NCI-H69 (cell line): ENCODE results near the gene SLC7A6OS.

Source experiments
- DNase-seq: peaks from one replicate; lab custom pipeline; 2025; lab: John Stamatoyannopoulos, UW

SLC7A6OS gene

DNA sequence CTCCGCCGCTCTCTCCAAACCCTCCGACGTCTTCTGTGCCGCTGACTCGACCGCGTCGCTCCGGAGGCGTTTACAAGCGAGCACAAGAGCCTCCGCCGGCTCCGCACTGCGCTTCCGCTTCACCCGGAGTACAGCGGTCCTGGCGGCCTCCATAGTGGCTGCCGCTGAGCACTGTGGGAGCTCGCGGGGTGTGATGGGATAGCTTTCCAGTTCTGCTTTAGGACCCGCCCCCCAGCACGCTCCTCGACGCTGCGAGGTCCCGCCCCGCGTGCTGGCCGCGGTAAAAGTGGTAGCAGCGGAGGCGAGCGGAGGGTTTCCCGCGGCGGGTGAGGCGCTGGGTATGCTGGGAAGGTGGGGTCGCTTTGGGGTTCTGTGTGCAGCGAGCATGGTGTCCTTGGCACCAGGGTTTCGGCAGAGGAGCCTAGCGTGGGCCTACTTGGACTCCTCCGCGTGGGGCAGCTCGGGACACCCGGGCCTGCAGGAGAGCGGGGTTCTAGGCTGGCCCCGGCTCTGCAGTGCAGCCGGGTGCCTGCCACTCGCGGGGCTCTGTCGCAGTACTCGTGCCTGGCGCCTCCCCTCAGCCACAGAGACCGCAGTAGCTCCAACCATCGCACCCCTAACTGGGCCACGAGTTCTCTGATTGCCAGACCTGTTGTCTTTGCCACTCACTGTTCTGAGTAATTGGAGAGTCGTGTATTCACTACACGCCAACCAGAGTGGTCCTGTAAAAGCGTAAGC, at the start of gene SLC7A6OS, which contains the start of gene PRMT7:
Gene SLC7A6OS (minus strand): TSS at position 173 of the 738 bp plus-strand sequence. CDS start 20 bp downstream, at position 153.
Gene PRMT7 (plus strand): TSS at position 246 of the 738 bp plus-strand sequence. CDS start 4,961 bp downstream, outside the sequence.
- peak; percentile 92 for DNase-seq

- DNase-seq = no peak
These were observed 48.8 kb upstream of the SLC7A6OS start for GRCh38 chr16:68359398-68360191.

DNA sequence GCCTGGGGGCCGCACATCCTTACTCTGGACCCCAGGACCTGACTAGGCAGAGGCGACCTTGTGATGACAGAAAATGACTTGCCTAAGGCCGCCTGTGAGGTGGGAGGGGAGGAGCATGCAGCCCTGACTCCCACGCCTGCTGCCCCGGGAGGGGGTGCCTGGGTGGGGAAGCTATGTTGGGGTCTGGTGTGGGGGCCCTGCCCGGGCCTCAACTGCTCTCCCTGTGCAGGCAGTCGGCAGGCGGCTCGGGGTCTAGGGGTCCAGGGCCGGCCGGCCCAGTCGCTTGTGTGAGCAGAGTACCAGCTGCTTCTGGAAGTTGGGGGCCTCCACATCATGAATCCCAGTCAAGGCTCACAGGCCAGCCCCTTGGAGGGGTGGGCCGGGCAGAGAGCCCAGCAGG, 48.2 kb upstream of the SLC7A6OS start:
- DNase-seq = no peak

- no peak for DNase-seq
These were observed 47.2 kb upstream of the SLC7A6OS start for GRCh38 chr16:68357923-68358322.

GRCh38 chr16:68357521-68357922, 46.8 kb upstream of the SLC7A6OS start:
- DNase-seq = no peak

GRCh38 chr16:68356919-68357286, 46.2 kb upstream of the SLC7A6OS start:
- no peak for DNase-seq

DNA sequence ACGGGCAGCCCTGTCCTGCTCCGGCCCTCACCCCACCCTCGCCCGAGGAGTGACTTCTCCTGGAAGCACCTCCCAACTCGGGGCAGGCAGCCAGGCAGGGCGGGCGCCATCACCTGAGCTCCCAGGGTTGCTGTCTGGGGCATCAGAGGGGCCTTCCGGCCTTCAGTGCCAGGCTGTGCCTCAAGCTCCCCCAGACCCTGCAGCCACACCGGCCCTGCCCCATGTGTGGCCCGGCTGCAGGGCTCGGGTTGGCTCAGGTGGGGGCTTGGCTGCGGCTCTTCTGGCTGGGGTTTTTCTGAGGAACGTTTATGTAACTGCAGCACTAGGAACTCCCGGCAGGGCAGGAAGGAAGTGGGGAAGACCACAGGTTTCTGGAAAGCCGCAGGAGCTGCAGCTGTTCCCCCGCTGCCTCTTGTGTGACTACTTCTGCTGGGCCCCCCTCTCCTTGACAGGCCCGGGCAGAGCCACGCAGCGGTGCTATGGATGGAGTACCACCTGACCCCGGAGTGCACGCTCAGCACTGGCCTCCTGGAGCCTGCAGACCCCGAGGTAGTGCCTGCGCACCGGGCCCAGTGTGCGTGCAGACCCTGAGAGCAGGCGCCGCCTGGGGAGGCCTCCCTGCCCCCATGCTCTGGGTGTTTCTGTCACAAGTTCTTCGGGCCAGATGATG, 45.6 kb upstream of the SLC7A6OS start:
- no peak for DNase-seq

- no peak for DNase-seq
These were observed 44.9 kb upstream of the SLC7A6OS start for GRCh38 chr16:68355447-68356248.

- no peak for DNase-seq
These were observed 44.1 kb upstream of the SLC7A6OS start for GRCh38 chr16:68354816-68355215.

DNA sequence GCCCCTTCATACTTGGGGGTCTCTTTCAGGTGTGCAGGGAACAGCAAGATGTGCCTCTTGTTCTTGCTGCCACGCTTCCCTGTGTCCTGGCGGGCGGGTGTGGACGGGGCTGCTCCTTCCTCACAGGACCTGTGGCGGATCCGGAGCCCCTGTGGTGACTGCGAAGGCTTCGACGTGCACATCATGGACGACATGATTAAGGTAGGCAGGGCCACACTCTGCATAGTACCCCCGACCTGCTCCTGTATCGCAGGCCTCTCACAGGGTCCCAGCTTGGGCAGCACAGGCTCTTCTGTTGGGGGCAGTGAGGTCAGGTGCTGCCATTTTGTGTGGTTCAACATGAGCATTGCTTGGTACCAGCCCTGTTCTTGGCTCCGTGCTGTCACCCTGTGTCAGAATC, 42.6 kb upstream of the SLC7A6OS start:
- DNase-seq = no peak

GRCh38 chr16:68351991-68352431, 41.3 kb upstream of the SLC7A6OS start:
- peak; percentile 17 for DNase-seq

GRCh38 chr16:68351463-68351862, 40.7 kb upstream of the SLC7A6OS start:
- DNase-seq = no peak

- DNase-seq = no peak
These were observed 40.1 kb upstream of the SLC7A6OS start for GRCh38 chr16:68350813-68351350.

- no peak for DNase-seq
These were observed 39.2 kb upstream of the SLC7A6OS start for GRCh38 chr16:68349838-68350410.

GRCh38 chr16:68348639-68349445, 38.1 kb upstream of the SLC7A6OS start:
- no peak for DNase-seq

DNA sequence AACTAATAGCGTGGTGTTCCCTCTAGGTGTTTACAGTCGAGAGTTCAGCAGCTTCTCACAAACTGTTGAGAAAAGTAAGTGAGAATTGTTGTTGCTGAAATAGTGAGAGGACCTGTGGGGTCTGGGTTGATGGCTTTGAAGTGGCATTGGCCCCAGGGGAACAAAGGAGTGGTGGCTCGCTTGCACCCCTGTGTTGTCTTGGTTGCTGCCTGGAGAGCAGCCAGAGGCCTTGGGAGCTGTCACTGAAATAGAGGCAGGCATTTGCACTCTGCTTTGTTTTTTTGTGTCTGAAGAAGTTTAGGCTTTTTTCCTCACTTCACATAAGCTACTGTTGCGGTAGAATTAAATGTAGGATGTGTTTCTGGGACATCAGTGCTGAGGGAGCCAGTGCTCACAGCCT, 36.9 kb upstream of the SLC7A6OS start:
- no peak for DNase-seq

- no peak for DNase-seq
These were observed 36.2 kb upstream of the SLC7A6OS start for GRCh38 chr16:68346892-68347480.

DNA sequence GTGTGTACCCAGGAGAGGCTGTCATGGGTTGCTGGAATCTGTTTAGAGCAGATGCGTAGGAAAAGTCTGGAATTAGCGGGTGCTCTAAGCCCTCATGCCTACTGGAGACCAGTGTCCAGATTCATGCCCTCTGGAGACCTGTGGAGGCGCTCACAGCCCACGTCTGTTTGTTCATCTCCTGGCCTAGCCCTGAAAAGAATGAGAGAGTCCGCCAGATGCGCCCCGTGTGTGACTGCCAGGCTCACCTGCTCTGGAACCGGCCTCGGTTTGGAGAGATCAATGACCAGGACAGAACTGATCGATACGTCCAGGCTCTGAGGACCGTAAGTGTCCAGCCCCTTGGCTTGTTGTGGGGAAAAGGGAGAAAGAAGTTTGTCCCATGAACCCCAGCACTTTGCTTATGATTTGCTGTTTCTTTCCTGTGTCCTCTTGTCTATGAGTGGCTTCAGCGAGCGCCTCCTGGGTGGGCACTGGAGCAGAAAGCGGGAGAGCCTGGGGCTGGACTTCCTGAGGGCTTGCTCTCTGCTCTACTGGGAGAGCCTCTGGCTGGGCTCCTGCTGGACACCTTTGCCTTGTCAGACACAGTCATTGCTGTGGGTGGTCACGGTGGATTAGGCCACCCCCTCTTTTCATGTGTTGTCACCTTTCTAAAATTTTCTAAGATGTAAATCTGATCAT, 35.4 kb upstream of the SLC7A6OS start:
- DNase-seq = no peak

DNA sequence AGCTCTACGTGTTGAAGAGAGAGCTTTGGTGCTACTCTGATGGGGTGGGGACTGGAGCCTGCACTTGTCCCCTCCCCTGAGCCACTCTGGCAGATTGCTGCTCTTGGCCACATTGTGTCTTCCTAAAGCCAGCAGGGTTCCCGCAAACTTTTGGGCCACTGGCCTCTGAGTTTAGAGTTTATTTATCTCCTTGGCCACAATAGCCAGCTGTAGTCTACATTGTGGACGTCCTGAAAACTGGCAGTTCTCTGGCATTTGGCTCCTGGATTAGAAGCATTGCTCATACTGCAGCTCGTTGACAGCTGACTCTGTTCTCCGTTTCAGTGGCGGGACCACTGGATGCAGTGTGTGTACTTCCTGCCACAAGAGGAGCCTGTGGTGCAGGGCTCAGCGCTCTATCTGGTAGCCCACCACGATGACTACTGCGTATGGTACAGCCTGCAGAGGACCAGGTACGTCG, 34.6 kb upstream of the SLC7A6OS start:
- no peak for DNase-seq
